ENCODE data around the gene TMTC3.
"Not testable (repeated sequence)": the region's sequence is repeated elsewhere in the genome, so short reads cannot be mapped to it uniquely, and the experiment has no call there.

The TMTC3 gene

DNA sequence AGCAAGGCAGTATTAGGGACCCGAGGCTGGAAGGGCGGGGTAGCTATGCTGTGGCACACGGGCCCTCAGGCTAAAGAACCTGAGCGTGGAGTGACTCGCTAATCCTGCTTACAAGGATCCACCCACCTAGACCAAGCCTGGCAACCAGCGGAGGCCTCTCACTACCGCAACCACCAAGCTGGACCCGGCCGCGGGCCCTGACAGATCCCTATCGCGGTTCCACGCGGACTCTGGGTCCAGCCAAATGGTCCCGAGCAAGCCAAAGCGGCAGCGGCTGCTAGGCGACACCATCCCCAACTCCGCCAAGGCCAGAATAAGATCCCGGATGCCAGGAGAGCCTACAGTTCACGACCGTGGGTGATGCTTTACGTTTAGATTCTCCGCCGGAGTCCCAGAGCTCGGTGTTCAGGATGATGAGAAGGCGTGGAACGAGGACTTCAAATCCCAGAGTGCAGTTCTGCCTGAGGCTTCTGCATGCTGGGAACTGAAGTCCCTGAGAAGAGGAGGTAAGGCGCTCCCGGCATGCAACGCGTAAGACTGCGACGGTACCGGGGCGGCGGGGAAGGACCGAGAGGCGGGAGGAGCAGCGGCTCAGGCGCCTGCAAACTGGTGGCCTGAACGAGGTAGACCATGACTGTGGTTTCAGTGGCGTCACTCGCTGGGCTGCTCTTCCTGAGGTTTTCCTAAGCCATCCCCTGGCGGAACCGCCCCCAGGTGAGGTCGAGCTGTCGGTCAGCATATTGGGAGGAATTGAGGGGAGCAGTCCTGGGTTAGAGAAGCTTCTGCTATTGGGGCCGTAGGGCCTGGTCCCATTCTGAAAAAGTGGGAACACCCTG, at the start of gene TMTC3, which contains the start of gene CEP290:
Gene TMTC3 (plus strand): TSS at position 534 of the 836 bp plus-strand sequence. CDS start 6,009 bp downstream, outside the sequence.
Gene CEP290 (minus strand): TSS at position 315 of the 836 bp plus-strand sequence. CDS start 781 bp downstream, outside the sequence.
- DNase-seq (ENCODE audit: low read depth, low spot score), result peak; percentile 100

DNA sequence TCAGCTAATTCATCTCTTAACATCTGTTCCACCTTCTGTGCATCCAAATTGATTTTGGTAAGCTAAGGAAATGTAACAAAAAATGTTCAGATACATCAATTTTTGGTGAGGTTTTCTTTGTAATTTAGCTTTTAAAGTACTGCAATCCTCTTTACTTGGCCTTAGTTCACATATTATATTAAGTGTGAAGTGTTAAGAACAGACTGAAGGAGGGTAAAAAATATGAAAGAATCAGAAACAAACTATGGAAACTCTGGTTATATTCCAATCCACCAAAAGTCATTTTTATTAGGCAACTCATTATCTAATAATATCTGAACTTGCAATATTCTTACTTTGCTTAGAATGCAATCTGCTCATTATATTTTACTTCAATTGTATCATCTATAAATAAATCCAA, 49.3 kb upstream of the TMTC3 start:
- DNase-seq (ENCODE audit: low read depth, low spot score), result no peak

- no peak for DNase-seq (ENCODE audit: low read depth, low spot score)
These were observed 48.5 kb upstream of the TMTC3 start for GRCh38 chr12:88093573-88093972.

- no peak for DNase-seq (ENCODE audit: low read depth, low spot score)
These were observed 34.1 kb upstream of the TMTC3 start for GRCh38 chr12:88108021-88108420.

GRCh38 chr12:88111074-88111652, 30.9 kb upstream of the TMTC3 start:
- DNase-seq (ENCODE audit: low read depth, low spot score), result no peak

- DNase-seq (ENCODE audit: low read depth, low spot score), result no peak
These were observed 28.2 kb upstream of the TMTC3 start for GRCh38 chr12:88113871-88114270.

DNA sequence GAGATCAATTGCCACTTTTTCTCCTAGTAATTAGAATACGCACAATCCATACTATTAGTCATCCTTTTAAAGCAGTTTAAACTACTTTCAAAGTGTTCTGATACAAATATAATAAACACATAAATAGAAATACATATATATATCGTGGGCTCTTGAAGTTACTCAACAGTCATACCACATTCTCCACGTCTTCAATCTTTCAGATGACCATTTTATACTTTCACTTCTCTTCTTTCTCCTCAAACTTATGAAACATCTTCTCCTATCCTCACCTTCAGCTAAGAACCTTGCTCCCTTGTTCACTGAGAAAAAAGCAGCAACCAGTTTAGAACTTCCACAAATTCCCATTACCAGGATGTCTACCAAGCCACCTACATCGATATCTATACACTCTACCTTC, 19.4 kb upstream of the TMTC3 start:
- DNase-seq (ENCODE audit: low read depth, low spot score), result no peak

DNA sequence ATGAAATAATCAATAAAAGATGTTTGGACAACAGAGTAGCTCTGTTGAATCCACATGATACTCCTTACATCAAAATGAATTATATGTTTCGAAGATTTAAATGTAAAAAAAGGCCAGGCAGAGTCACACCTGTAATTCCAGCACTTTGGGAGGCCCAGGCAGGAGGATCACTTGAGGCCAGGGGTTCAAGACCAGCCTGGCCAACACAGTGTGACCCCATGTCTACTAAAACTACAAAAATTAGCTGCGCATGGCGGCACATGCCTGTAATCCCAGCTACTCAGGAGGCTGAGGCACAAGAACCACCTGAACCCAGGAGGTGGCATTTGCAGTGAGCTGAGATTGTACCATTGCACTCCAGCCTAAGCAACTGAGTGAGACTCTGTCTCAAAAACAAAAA, 15.0 kb upstream of the TMTC3 start:
- DNase-seq (ENCODE audit: low read depth, low spot score), result no peak

- no peak for DNase-seq (ENCODE audit: low read depth, low spot score)
These were observed 14.3 kb upstream of the TMTC3 start for GRCh38 chr12:88127855-88128254.

- no peak for DNase-seq (ENCODE audit: low read depth, low spot score)
These were observed 9.7 kb upstream of the TMTC3 start for GRCh38 chr12:88132392-88132791.

DNA sequence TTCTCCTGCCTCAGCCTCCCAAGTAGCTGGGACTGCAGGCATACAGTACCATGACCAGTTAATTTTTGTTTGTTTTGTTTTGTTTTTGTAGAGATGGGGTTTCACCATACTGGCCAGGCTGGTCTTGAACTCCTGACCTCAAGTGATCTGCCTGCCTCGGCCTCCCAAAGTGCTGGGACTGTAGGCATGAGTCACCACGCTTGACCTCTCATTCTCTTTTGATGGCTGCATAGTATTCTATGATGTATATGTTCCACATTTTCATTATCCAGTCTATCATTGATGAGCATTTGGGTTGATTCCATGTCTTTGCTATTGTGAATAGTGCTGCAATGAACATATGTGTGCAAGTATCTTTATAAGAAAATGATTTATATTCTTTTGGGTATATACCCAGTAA, 8.9 kb upstream of the TMTC3 start:
- DNase-seq (ENCODE audit: low read depth, low spot score), result not testable (repeated sequence)

DNA sequence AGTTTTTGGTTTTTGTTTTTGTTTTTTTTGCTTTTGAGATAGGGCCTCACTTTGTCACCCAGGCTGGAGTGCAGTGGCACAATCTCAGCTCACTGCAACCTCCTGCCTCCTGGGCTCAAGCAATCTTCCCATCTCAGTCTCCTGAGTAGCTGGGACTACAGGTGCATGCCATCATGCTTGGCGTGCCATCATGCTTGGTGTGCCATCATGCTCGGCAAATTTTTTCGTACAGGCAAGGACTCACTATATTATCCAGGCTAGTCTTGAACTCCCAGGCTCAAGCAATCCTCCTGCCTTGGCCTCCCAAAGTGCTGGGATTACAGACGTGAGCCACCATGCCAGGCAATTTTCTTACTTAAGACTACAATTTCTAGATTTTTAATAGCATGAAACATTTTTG, 2.4 kb upstream of the TMTC3 start:
- DNase-seq (ENCODE audit: low read depth, low spot score), result not testable (repeated sequence)

- DNase-seq (ENCODE audit: low read depth, low spot score), result no peak
These were observed 708 bp upstream of the TMTC3 start for GRCh38 chr12:88141425-88141773.

GRCh38 chr12:88142610-88142991, 494 bp downstream of the TMTC3 start:
- no peak for DNase-seq (ENCODE audit: low read depth, low spot score)

DNA sequence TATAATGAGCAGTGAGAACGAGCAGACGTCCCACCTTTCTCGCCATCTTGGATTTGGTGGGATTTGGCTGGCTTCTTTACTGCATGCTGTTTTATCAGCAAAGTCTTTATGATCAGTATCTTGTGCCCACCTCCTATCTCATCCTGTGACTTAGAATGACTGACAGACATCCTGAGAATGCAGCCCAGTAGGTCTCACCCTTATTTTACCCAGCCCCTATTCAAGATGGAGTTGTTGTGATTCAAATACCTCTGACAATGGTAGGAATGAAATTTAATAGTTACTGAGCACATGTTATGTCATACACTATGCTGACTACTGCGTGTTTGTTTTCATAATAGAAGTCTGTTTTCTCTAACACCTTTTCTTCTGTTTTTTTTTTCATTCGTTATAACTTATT, 1.9 kb downstream of the TMTC3 start:
- no peak for DNase-seq (ENCODE audit: low read depth, low spot score)

- no peak for DNase-seq (ENCODE audit: low read depth, low spot score)
These were observed 2.7 kb downstream of the TMTC3 start for GRCh38 chr12:88144546-88145468.

DNA sequence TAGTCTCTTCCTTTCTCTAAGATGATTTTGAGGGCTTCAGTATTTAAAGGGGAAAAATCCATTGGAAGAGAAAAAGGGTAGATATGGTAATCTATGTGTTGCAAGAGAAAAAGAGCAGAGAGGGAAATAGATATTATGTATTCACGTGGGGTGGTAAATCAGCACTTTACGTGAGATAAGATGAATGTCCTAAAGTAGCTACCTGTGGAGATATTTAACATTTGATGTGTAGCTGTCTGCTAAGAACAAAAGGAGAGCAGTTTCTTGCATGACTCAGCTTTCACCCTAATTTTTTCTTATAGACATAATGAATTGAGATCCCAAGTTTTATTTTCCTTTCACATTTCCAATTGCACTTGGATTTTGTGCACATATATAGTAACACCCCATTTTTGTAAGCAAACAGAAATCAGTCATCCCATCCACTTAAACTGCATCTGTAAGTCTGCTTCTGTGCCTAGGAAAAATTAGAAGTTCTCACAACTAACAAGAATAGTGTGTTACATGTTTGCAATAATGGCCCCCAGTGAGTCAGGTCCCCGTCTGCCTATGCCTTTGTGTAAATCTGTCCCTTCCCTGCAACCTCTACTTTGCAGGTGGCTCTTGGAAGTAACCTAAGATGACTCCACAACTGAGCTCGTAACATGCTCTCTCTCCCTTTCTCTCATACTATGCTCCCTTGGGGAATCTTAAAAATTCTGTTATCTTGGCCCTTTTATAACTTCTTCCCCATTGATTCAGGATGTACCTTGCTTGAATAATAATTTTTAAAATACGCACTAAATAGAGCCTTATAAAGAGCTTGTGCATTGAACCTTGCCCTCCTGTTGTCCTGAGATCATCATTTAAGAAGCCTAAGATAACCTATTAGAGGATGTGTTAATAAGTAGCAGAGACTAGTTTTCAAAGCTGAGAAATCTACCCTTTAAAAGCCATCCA, 3.7 kb downstream of the TMTC3 start:
- DNase-seq (ENCODE audit: low read depth, low spot score), result no peak

DNA sequence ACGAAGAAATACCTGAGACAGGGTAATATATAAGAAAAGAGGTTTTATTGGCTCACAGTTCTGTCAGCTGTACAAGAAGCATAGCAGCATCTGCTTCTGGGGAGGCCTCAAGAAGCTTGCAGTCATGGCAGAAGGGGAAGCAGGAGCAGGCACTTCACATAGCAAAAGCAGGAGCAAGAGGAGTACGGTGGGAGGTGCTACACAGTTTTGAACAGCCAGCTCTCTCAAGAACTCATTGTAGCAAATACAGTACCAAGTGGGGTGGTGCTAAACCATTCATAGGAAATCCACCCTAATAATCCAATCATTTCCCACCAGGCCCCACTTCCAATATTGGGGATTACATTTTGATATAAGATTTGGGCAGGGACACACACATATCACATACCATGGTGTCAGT, 8.0 kb downstream of the TMTC3 start:
- no peak for DNase-seq (ENCODE audit: low read depth, low spot score)

GRCh38 chr12:88153959-88154358, 11.9 kb downstream of the TMTC3 start:
- no peak for DNase-seq (ENCODE audit: low read depth, low spot score)

DNA sequence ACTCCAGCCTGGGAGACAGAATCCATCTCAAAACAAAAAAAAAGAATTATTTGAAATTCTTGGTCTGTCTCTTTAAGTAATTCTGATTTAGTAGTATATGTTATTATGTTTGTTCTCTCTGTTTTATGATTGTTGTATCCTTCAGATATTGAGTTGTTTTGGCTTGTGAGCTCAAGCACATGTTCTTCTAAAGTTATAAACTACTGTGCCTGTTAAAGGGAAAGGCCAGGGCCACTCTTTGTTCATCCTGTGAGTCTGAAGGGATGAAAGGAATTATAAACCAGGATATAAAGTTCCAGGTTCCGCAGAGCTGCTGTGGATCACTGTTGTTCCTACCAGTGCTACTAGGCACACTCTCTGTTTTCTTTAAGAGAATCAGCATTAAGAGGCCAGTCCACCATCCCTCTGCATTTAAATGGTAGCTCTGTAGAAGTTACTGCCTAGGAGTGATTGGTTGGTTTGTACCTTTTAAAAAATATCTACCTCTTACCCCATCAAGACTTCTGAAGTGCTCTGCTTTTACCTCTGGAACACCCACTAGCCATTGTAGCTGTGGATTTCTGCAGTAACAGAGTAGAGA, 14.1 kb downstream of the TMTC3 start:
- DNase-seq (ENCODE audit: low read depth, low spot score), result no peak

- DNase-seq (ENCODE audit: low read depth, low spot score), result no peak
These were observed 21.3 kb downstream of the TMTC3 start for GRCh38 chr12:88163371-88163770.
